ENCODE measurements around the gene SEMA6A. TPM values are rescaled to one million over a fixed set of nuclear protein-coding genes. Genes with fewer than 3 reads are reported as not detected.

The SEMA6A gene
- total and polyA plus RNA-seq, 9 of the 15 experiments (the other 6 are each of a cell fraction or from before 2014, with no cell fraction given), result 0.04 to 0.42 (median 0.18) TPM; not detected in 5

- BruUV-seq (replicated peaks), result no TSS peak
- H3K4me1 ChIP-seq (replicated peaks in 1 of 2; ENCODE audit: control insufficient read depth in 2 of 2, insufficient read depth in 2 of 2, low read length in 2 of 2), result peaks cover 0 to 5% of the 10 kb centered on the region in 2 experiments; a peak in 2 of 5 replicates
Observed at GRCh38 chr5:116569999-116570398, 4.6 kb downstream of the SEMA6A start.

DNA sequence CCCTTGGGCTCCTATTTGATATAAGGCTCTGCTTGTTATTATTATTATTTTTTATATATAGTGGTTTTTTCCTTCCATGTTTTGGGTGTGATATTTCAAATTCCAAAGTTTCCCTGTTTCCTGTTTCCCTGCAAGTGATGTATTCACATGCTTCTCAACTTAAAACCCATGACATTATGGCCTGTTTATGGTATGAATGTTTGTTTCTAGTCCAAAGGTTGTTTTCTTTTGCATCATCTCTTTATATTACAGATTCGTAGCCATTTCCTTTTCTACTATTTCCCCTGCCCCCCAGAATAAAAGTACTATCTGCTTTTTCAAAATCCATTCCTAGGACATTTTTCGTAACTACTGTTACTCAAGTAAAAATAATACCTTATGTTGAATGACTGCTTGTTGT, 7.5 kb downstream of the SEMA6A start:
- ChIA-PET POLR2A (no interaction called here), CTCF (ENCODE audit: low intra/inter-chr PET ratio) (no interaction called here)
- Histone ChIP-seq H3K27me3 (ENCODE audit: control insufficient read depth in 2 of 2, insufficient read depth in 2 of 2, low read length in 2 of 2) (peaks cover 5 to 7% of the 10 kb centered on the region in 2 experiments; a peak in 3 of 5 replicates), H3K9ac (ENCODE audit: insufficient read depth in 1 of 2, low read depth in 2 of 2, low read length in 2 of 2) (no peak overlapping the region), H3K4me1 (replicated peaks in 1 of 2; ENCODE audit: control insufficient read depth in 2 of 2, insufficient read depth in 2 of 2, low read length in 2 of 2) (no peaks in the 10 kb centered on the region), H3K36me3 (ENCODE audit: control insufficient read depth, insufficient read depth, low read length) (no peaks in the 10 kb centered on the region), H4K20me1 (replicated peaks; ENCODE audit: control insufficient read depth, insufficient read depth, low read length) (no peaks in the 10 kb centered on the region), H3K9me3 (replicated peaks; ENCODE audit: control insufficient read depth, insufficient read depth, low read depth, low read length) (no peaks in the 10 kb centered on the region), H3K9me1 (ENCODE audit: control insufficient read depth, insufficient read depth, low read length) (no peaks in the 10 kb centered on the region), H3K4me2 (ENCODE audit: insufficient read depth, low read length) (no peak overlapping the region), H2AFZ (ENCODE audit: low read depth, low read length) (no peak overlapping the region), H3K4me3 (no peak overlapping the region), H3K27ac (ENCODE audit: extremely low read depth, low read depth, low read length) (no peak overlapping the region), H3K79me2 (ENCODE audit: control insufficient read depth, insufficient read depth, low read length) (no peaks in the 10 kb centered on the region)
- DNase-seq (ENCODE audit: extremely low read depth in 1 of 4, low spot score in 3 of 4) (no peak), ATAC-seq (no peak), FAIRE-seq (no peak)
- TF ChIP-seq ZFP36 (IDR thresholded peaks at IDR 0.05; ENCODE audit: low read depth, low read length, partially characterized antibody) (no peak), FOXP1 (CRISPR knock-in tag; IDR thresholded peaks at IDR 0.05) (no peak)
- 0% methylated on average over 2 of the region's 2 CpGs for WGBS (ENCODE audit: insufficient coverage, low coverage, missing lambda C conversion rate)
- intact Hi-C loops (cut with micrococcal nuclease), result no loop called here
- in situ Hi-C loops (cut with MboI), result no loop called here
- no TSS peak for BruUV-seq (replicated peaks)

More at GRCh38 chr5:116569999-116570398, 4.6 kb downstream of the SEMA6A start:
- Histone ChIP-seq H2AFZ (ENCODE audit: low read depth, low read length) (no peak overlapping the region), H3K27me3 (ENCODE audit: control insufficient read depth in 2 of 2, insufficient read depth in 2 of 2, low read length in 2 of 2) (peaks cover 5 to 23% of the 10 kb centered on the region in 2 experiments; a peak in 4 of 5 replicates), H4K20me1 (replicated peaks; ENCODE audit: control insufficient read depth, insufficient read depth, low read length) (no peaks in the 10 kb centered on the region), H3K9ac (ENCODE audit: insufficient read depth in 1 of 2, low read depth in 2 of 2, low read length in 2 of 2) (no peak overlapping the region), H3K79me2 (ENCODE audit: control insufficient read depth, insufficient read depth, low read length) (no peaks in the 10 kb centered on the region), H3K4me2 (ENCODE audit: insufficient read depth, low read length) (no peak overlapping the region), H3K9me3 (replicated peaks; ENCODE audit: control insufficient read depth, insufficient read depth, low read depth, low read length) (no peaks in the 10 kb centered on the region), H3K9me1 (ENCODE audit: control insufficient read depth, insufficient read depth, low read length) (no peaks in the 10 kb centered on the region), H3K4me3 (no peak overlapping the region), H3K27ac (ENCODE audit: extremely low read depth, low read depth, low read length) (no peak overlapping the region), H3K36me3 (ENCODE audit: control insufficient read depth, insufficient read depth, low read length) (no peaks in the 10 kb centered on the region)
- ChIA-PET CTCF (ENCODE audit: low intra/inter-chr PET ratio) (no interaction called here), POLR2A (interaction anchor here (0.8 kb wide), 1 partner anchor 209 kb away, joined by 3 read pairs; no protein-coding TSS in a partner anchor)
- no peak for DNase-seq (ENCODE audit: extremely low read depth in 1 of 4, low spot score in 3 of 4)
- in situ Hi-C loops (cut with MboI), result no loop called here
- TF ChIP-seq MTF1 (CRISPR knock-in tag; IDR thresholded peaks at IDR 0.05; ENCODE audit: borderline replicate concordance) (no peak), TAF7 (tag; IDR thresholded peaks at IDR 0.05) (no peak), MAX (CRISPR knock-in tag; IDR thresholded peaks at IDR 0.05) (no peak), NR3C1 (CRISPR knock-in tag; IDR thresholded peaks at IDR 0.05) (no peak), MTA1 (IDR thresholded peaks at IDR 0.05; ENCODE audit: borderline replicate concordance) (no peak)
- TF ChIP-seq, protein P1, sequence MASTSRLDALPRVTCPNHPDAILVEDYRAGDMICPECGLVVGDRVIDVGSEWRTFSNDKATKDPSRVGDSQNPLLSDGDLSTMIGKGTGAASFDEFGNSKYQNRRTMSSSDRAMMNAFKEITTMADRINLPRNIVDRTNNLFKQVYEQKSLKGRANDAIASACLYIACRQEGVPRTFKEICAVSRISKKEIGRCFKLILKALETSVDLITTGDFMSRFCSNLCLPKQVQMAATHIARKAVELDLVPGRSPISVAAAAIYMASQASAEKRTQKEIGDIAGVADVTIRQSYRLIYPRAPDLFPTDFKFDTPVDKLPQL (IDR thresholded peaks at IDR 0.05; ENCODE audit: extremely low read depth, insufficient read length), result no peak
- no peak for FAIRE-seq
- no peak for ATAC-seq
- intact Hi-C loops (cut with micrococcal nuclease), result no loop called here
- 3% methylated on average over 4 of the region's 4 CpGs for WGBS (ENCODE audit: insufficient coverage, low coverage, missing lambda C conversion rate)

Measured in K562 (cell line).